Large intestine (tissue), 3 donors: ENCODE data around the gene EIF6. TPM values are rescaled to one million over a fixed set of nuclear protein-coding genes. Genes with fewer than 3 reads are reported as not detected.

ENCODE experiments used
- DNase-seq, 2 donors: peaks; one replicate each; pipeline versions ENCODE4 v3.0.0 to v3.0.0-alpha.2; 2013
- H3K27ac ChIP-seq: one replicate; pipeline ENCODE4 v1.5.1; 2013; ENCODE audit warnings: low read length
- H3K27me3 ChIP-seq: 2 replicates; pipeline ENCODE4 v1.6.1; 2013; ENCODE audit warnings: low read length; ENCODE audit not compliant: control insufficient read depth, insufficient read depth
- H3K36me3 ChIP-seq: 2 replicates; pipeline ENCODE4 v1.6.1; 2013; ENCODE audit warnings: low read length; ENCODE audit not compliant: control insufficient read depth, insufficient read depth
- H3K4me1 ChIP-seq: one replicate; pipeline ENCODE4 v1.6.1; 2013; ENCODE audit warnings: low read length; ENCODE audit not compliant: control insufficient read depth, insufficient read depth
- H3K4me3 ChIP-seq: one replicate; pipeline ENCODE4 v1.5.1; 2013; ENCODE audit warnings: low read length
- H3K9me3 ChIP-seq: one replicate; pipeline ENCODE4 v1.6.1; 2013; ENCODE audit warnings: mild to moderate bottlenecking, low read depth, low read length, moderate library complexity; ENCODE audit not compliant: control insufficient read depth
- WGBS: methylation state at CpG from one replicate; pipeline ENCODE4 v1.1.5; 2013; ENCODE audit warnings: low lambda C conversion rate; ENCODE audit not compliant: insufficient coverage; 5-methylcytosine and 5-hydroxymethylcytosine counted together
- polyA plus RNA-seq: library from polyadenylated mRNA; unstranded; fragments of 120-200 nt; gene quantifications from one replicate; pipeline ENCODE4 v1.2.1, GENCODE V29; 2013

Gene EIF6
- polyA plus RNA-seq, 1 donor: 172 TPM

DNA sequence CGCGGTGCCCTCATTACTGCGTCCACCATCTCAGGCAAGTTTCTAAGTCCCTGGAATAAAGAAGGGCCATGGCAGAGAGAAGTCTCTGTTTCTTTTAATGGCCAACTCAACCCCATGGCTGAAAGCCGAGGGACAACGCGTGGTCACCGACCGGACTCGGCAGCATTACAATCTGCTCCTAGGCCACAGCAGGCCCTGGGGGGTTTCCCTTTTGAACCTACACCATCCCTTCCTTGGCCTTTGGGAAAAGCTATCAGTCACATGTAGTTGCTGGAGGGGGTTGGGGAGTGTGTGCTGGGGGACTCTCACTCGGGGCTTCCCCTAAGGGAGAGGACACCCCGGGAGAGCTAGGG lies 18.8 kb upstream of the EIF6 start:
- H3K27ac ChIP-seq: no peak overlapping the region

GRCh38 chr20:35302421-35303335 lies 18.1 kb upstream of the EIF6 start:
- no peak for DNase-seq
- Histone ChIP-seq H3K4me3 (no peak overlapping the region), H3K27ac (no peak overlapping the region), H3K9me3 (no peaks in the 10 kb centered on the region), H3K36me3 (no peaks in the 10 kb centered on the region), H3K4me1 (peaks cover 35% of the 10 kb centered on the region), H3K27me3 (no peaks in the 10 kb centered on the region)
- no CpG with 5 or more reads among the region's 6 CpGs for WGBS

More for the DNA sequence above, 18.8 kb upstream of the EIF6 start:
- Histone ChIP-seq H3K27me3 (no peaks in the 10 kb centered on the region), H3K9me3 (no peaks in the 10 kb centered on the region), H3K4me3 (no peak overlapping the region), H3K36me3 (no peaks in the 10 kb centered on the region), H3K4me1 (peaks cover 37% of the 10 kb centered on the region)
- no peak for DNase-seq
- no CpG with 5 or more reads among the region's 11 CpGs for whole genome bisulfite sequencing

GRCh38 chr20:35301426-35301825 lies 16.9 kb upstream of the EIF6 start:
- Histone ChIP-seq H3K4me3 (no peak overlapping the region), H3K27ac (no peak overlapping the region), H3K4me1 (peaks cover 24% of the 10 kb centered on the region), H3K36me3 (no peaks in the 10 kb centered on the region), H3K9me3 (no peaks in the 10 kb centered on the region), H3K27me3 (no peaks in the 10 kb centered on the region)
- DNase-seq: no peak
- 100% methylated on average over 1 of the region's 2 CpGs for WGBS

DNA sequence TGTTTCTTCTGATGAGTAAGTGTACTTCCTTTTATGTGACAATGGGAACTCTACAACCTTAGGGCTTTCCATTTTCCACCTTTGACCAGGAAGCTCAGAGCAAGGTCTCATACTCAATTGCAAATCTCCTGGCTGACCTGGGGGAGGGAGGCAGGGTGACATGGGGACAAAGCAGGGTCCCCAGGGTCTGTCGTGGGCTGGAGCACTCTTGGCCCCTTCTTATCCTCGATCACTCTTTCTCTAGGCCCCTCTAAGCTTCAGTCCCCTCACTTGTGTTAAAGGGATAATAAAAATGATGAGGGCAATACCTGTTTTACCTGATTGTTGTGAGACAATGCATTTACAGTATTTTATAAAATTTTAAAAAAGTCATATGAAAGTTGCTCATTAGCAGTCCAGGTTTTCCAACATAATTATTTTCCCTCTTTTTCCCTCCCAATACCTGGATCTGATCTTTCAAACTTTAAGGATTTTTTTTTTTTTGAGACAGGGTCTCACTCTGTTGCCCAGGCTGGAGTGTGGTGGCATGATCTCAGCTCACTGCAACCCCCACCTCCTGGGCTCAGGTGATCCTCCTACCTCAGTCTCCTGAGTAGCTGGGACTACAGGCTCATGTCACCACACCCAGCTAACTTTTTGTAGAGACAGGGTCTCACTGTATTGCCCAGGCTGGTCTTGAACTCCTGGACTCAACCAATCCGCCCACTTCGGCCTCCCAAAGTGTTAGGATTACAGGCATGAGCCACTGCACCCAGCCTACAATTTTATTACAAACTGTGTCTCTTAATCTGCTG lies 16.1 kb upstream of the EIF6 start:
- Histone ChIP-seq H3K4me1 (peaks cover 18% of the 10 kb centered on the region), H3K27ac (no peak overlapping the region), H3K27me3 (no peaks in the 10 kb centered on the region), H3K9me3 (no peaks in the 10 kb centered on the region), H3K4me3 (no peak overlapping the region), H3K36me3 (no peaks in the 10 kb centered on the region)
- DNase-seq: no peak
- WGBS: no CpG with 5 or more reads among the region's 4 CpGs

DNA sequence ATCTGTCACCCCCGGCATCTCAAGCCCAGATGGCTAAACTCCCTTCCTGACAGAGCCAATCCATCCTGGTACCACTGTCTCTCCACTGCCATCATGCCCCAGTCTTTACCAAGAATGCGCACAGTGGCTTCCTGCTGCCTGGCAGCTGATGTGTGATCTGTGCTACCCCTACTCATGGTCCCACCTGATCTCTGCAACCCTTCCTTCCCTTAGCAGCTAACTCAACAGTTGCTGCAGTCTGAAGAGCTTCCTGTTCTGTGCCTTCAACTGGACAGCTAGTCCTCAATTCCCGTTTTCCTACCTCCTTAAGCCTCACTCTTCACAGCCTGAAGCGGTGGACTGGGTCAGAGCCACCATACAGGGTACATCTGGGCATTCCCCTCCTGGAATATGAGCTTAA lies 15.2 kb upstream of the EIF6 start:
- WGBS: 100% methylated on average over 1 of the region's 4 CpGs
- Histone ChIP-seq H3K27ac (no peak overlapping the region), H3K4me1 (peaks cover 10% of the 10 kb centered on the region), H3K27me3 (no peaks in the 10 kb centered on the region), H3K36me3 (no peaks in the 10 kb centered on the region), H3K4me3 (no peak overlapping the region), H3K9me3 (no peaks in the 10 kb centered on the region)
- DNase-seq: no peak

DNA sequence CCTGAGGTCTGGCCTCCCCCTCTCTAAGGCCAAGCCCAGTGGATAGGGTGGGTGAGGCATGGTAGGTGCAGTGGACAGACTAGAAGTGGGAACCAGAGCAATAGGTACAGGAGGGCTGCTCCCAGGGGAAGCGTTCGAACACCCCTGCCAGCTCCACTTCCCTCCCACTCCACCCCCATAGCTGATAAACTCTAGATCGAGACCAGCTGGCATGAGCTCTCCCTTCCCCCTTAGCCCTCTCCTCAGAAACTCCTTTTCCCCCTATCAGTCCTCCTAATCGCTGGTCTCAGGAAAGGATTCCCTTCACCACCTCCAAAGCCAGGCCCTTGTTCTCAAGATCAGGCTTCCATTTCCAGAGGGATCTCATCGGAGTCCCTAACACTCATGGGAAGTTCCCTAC lies 13.7 kb upstream of the EIF6 start:
- Histone ChIP-seq H3K4me3 (no peak overlapping the region), H3K4me1 (peaks cover 3% of the 10 kb centered on the region), H3K36me3 (no peaks in the 10 kb centered on the region), H3K27me3 (no peaks in the 10 kb centered on the region), H3K9me3 (no peaks in the 10 kb centered on the region), H3K27ac (no peak overlapping the region)
- DNase-seq: no peak
- WGBS: no CpG with 5 or more reads among the region's 5 CpGs

GRCh38 chr20:35297740-35298139 lies 13.2 kb upstream of the EIF6 start:
- no peaks in the 10 kb centered on the region for H3K27me3 ChIP-seq
- no peak overlapping the region for H3K27ac ChIP-seq
- WGBS: no CpG with 5 or more reads among the region's 14 CpGs
- H3K4me1 ChIP-seq: peaks cover 3% of the 10 kb centered on the region
- H3K36me3 ChIP-seq: no peaks in the 10 kb centered on the region
- DNase-seq: no peak
- no peaks in the 10 kb centered on the region for H3K9me3 ChIP-seq
- H3K4me3 ChIP-seq: no peak overlapping the region

DNA sequence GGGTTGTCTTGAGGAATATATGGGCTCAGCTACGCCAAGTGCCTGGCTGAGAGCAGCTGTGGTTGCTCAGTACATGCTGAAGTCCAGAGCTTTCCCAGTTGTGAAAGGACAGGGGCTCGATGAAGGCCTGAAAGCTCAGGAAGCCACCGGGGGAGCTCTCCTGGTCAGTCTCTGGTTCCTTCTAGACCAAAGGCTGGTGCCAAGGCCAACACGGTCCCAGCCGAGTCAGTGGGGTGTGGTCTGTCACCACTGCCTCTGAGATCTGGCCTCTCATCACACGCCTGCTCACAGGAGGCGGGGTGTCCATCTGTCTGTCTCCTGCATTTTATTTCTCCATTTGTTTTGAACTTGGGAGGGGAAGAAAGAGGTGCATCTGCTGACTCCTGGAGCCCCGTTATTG lies 12.6 kb upstream of the EIF6 start:
- Histone ChIP-seq H3K27ac (no peak overlapping the region), H3K27me3 (no peaks in the 10 kb centered on the region), H3K4me1 (peaks cover 3% of the 10 kb centered on the region), H3K9me3 (no peaks in the 10 kb centered on the region), H3K4me3 (no peak overlapping the region), H3K36me3 (no peaks in the 10 kb centered on the region)
- DNase-seq: no peak
- WGBS: no CpG with 5 or more reads among the region's 8 CpGs

DNA sequence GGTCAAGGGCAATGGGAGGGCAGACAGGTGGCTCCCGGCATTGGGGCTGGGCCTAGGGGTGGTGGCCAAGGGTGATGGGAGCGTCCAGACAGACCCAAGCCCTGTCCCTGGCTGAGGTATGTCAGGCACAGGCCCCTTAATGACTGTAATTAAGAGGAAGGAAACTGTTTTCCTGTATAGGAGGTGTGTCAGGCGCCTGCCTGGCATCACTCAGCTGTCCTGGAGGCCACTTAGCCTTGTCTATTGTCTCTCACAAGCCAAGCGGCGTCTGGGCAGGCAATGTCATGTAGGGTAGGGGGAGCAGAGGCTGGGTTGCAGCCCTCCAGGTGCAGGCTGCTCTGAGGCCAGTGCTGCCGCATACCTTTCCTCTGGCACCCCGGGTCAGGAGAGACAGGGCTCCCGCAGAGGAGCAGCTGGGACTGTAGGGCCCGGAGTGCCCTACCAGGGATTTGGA lies 11.6 kb upstream of the EIF6 start:
- no peak overlapping the region for H3K4me3 ChIP-seq
- no peaks in the 10 kb centered on the region for H3K36me3 ChIP-seq
- no peak for DNase-seq
- no peaks in the 10 kb centered on the region for H3K27me3 ChIP-seq
- H3K27ac ChIP-seq: no peak overlapping the region
- H3K9me3 ChIP-seq: no peaks in the 10 kb centered on the region
- peaks cover 3% of the 10 kb centered on the region for H3K4me1 ChIP-seq
- WGBS: no CpG with 5 or more reads among the region's 9 CpGs

- WGBS: 100% methylated on average over 1 of the region's 8 CpGs
- H3K4me3 ChIP-seq: no peak overlapping the region
- DNase-seq: no peak
- H3K4me1 ChIP-seq: peaks cover 3% of the 10 kb centered on the region
- H3K36me3 ChIP-seq: no peaks in the 10 kb centered on the region
- H3K27ac ChIP-seq: no peak overlapping the region
- no peaks in the 10 kb centered on the region for H3K27me3 ChIP-seq
- no peaks in the 10 kb centered on the region for H3K9me3 ChIP-seq
Observed at GRCh38 chr20:35295674-35296073, 11.1 kb upstream of the EIF6 start.
